ENCODE data around the gene CKB. TPM values are rescaled to one million over a fixed set of nuclear protein-coding genes. Genes with fewer than 3 reads are reported as not detected.
"Not testable (repeated sequence)": the region's sequence is repeated elsewhere in the genome, so short reads cannot be mapped to it uniquely, and the experiment has no call there.

The CKB gene
- total RNA-seq, 1 experiment from 2014 or later = 28.1 TPM

GRCh38 chr14:103512180-103512579 is 10.4 kb downstream of the CKB start:
- DNase-seq (ENCODE audit: low read depth) = not testable (repeated sequence)

DNA sequence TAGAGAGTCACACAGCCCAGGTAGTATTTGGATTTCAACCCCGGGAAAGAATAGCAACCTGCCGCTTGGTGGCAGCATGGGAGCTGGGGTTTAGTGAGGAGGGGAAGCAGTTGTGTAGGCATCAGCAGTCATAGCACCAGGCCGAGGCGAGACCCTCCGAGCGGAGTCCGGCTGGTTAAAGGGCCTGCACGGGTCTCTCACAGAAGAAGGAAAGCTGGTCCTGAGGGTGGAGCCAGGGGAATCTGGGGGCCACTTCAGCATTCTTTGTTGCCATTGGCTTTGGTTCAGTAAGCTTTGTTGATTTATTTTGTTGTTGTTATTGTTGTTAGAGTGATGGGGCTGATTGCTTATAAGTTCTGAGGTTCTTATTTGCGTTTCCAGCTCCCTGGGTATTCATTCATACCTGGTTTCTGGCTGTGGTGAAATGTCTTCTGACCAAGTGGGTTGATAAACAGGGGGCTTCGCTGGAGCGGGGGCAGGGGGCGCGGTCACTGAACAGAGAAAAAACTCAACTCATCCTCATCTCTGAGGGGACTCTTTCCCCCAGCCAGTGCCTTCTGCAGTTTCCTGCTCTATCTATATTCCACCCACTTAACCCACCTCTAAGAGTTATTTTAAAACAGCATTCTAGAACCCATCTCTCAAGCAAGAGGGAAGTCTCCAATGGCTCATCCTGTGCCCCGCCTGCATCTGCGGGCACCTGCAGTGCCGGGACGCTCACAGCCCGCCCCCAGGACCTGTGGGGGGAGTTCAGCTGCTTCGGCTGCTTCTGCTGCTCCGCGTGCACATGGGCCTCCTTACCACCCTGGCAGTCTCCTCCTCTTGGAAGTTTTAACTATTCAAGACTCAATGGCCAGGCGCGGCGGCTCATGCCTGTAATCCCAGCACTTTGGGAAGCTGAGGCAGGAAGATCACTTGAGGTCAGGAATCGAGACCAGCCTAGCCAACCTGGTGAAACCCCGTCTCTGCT is 11.6 kb downstream of the CKB start:
- DNase-seq (ENCODE audit: low read depth) = no peak

DNA sequence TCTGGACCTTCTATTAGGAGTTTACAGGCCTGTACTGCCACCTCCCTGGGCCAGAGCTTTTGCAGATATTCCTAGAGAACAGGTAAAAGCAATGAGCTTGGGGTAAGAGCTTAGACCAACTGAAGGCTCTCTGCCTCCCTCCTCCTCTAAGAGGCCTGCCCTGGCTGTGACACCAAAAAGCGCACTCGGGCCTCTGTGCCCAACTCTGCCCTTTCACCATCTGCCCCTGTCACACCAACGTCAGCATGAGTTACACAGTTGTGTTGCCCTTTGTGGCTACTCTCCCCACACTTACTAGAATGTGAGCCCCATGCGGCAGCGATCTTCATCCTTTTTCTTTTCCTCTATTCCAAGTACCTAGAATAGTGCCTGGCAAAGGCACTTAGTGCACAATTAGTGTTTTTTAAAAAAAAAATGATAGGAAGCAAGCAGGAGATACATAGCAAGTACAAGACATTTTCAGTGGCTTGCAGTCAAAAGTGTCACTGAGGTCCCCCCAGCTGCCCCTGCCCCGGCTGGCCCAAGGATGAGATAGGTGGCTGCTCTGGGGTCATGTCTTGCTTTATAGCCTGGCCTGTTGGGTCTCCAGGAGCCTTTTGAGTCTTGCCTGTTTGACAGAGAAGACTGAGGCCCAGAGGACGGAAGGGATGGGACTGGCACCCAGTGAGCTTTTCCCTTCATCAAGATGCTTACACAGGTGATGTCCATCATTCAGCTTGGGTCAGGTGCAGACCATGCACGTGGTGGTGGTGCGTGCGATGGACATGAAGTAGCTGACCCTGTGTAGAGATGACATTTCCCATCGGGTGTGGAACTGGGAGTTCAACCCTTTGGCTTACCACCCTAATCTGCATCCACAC is 12.5 kb downstream of the CKB start:
- DNase-seq (ENCODE audit: low read depth) = no peak

DNA sequence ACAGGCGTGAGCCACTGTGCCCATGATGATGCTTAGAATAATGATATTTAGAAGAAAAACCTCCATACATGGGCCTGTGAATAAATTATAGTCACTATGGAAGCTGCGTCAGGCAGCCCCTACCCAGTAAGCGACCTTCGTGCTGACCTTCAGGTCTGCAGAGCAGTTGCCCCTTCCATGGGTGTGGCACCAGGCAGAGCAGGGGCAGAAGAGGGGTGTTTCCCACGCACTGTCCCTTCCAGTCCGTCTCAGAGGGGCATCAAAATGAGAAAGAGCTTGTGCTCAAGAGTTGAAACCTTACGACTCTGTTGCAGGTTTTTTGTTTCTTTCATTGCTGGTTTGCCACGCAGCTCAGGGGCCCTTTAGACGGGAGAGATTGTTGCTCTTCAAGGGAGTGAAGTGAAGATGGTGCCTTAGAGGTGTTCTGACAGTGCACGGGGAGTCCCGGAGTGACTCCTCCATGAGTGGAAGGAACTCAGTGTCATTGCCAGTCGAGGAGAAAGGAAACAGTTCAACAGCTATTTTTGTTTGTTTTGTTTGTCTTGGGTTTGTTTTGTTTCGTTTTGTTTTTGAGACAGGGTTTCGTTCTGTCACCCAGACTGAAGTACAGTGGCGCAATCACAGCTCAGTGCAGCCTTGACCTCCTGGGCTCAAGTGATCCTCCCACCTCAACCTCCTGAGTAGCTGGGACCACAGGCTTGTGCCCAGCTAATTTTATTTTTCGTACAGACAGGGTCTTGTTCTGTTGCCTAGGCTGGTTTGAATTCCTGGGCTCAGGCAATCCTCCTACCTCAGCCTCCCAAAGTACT is 13.9 kb downstream of the CKB start:
- DNase-seq (ENCODE audit: low read depth) = no peak

GRCh38 chr14:103507751-103508150 is 14.9 kb downstream of the CKB start:
- no peak for DNase-seq (ENCODE audit: low read depth)

GRCh38 chr14:103504991-103505565 is 17.6 kb downstream of the CKB start:
- no peak for DNase-seq (ENCODE audit: low read depth)

DNA sequence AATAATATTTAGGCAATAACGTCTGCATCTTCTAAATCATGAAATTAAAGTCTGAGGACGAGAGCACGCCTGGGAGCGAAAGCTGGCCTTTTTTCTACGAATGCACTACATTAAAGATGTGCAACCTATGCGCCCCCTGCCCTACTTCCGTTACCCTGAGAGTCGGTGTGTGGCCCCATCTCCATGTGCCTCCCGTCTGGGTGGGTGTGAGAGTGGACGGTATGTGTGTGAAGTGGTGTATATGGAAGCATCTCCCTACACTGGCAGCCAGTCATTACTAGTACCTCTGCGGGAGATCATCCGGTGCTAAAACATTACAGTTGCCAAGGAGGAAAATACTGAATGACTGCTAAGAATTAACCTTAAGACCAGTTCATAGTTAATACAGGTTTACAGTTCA is 19.3 kb downstream of the CKB start:
- no peak for DNase-seq (ENCODE audit: low read depth)

GRCh38 chr14:103502877-103503276 is 19.8 kb downstream of the CKB start:
- DNase-seq (ENCODE audit: low read depth) = no peak

GRCh38 chr14:103501921-103502669 is 20.5 kb downstream of the CKB start:
- DNase-seq (ENCODE audit: low read depth) = no peak

DNA sequence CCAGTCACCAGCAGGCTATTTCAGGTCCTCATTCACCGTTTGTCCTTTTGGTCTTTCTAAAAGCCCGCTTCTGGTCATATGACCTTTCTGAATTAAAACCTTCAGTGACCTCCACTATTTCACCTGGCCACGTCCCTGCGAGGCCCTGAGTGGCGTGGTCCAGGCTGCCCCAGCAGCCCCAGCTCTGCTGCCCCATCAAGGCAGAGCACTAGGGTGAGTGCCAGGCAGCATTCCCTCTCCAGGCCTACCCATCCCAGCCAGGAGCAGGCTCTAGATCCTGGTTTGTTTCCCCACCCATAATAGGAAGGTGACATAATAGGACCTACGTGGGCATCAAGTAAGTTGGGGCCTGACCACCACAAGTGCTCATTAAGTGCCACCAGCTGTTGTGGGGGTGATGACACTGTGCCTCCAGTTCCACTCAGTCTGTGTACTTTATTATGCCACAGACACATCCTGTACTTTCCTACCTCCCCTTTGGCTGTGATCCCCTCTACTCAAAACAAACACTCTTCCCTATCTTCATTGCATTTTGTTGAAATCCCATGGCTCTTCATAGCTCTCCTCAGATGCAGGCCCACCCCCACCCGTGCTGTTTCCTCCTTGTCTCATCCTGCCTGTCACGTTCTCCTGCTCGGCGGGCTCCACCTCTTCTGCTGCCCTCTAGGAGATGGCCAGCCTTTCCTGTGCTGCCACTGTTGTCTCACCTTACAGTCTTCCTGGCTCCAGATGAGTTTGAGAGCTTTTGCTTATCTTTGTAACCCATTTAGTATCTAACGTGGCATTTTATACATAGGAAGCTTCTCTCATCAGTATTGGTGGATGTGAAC is 21.4 kb downstream of the CKB start:
- no peak for DNase-seq (ENCODE audit: low read depth)

- DNase-seq (ENCODE audit: low read depth) = peak; percentile 88
Measured at GRCh38 chr14:103500148-103500990, 22.3 kb downstream of the CKB start.

GRCh38 chr14:103499709-103500108 is 22.9 kb downstream of the CKB start:
- no peak for DNase-seq (ENCODE audit: low read depth)

- no peak for DNase-seq (ENCODE audit: low read depth)
Measured at GRCh38 chr14:103496776-103497175, 25.9 kb downstream of the CKB start.

DNA sequence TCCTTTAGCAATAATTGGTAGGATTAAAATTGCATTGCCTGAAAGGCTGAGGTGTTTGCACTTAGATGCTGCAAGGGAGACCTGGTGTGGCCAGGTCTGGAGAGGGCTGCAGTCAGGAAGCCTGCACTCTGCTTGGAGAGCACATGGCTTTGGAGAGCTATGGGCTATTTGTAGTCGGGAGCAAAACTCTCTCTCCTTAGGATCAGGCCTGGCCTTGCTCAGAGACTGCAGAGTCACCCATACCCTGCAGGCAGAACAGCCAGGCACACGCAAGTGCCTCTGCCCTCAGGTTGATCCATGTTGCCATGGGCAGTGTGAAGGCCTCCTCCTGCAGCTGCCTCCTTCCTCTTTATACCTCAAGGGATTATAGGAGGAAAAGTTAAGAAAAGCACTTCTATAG is 26.8 kb downstream of the CKB start:
- DNase-seq (ENCODE audit: low read depth) = no peak

GRCh38 chr14:103492156-103492925 is 30.3 kb downstream of the CKB start:
- no peak for DNase-seq (ENCODE audit: low read depth)

DNA sequence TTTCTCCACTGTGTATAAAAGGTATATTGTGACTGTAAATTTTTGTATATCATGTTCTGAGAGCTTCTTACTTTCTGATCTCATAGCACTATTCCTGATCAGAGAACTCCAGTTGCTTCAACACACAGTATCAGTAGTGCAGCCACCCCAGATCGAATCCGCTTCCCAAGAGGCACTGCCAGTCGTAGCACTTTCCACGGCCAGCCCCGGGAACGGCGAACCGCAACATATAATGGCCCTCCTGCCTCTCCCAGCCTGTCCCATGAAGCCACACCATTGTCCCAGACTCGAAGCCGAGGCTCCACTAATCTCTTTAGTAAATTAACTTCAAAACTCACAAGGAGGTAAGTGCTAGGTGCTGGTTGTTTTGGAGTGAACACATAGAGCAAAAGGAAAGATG is 30.9 kb downstream of the CKB start:
- no peak for DNase-seq (ENCODE audit: low read depth)

DNA sequence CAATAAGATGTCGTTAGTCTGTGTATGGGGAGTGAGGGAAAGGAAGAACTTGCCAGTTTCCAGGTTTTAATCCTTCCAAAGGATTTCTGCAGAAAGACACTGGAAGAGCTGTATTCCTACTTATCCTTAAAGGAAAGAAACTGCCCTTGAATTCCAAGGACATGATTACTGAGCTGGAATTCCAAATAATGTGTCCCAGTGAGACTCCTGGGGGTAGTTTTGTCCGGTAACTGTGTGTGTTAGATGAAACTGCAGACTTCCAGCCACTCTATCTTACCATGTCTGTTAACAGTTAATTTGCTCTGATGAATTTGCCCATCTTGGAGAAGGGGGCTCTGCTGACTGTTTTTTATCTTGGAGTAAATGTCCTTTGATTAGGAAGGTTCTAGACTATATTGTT is 33.0 kb downstream of the CKB start:
- DNase-seq (ENCODE audit: low read depth) = no peak

GRCh38 chr14:103488960-103489359 is 33.7 kb downstream of the CKB start:
- DNase-seq (ENCODE audit: low read depth) = no peak

All from Daoy (cell line).